Gastrocnemius medialis (tissue), 4 donors: Measurements from ENCODE around the gene OPA3. TPM values are rescaled to one million over a fixed set of nuclear protein-coding genes. Genes with fewer than 3 reads are reported as not detected.
A peak's percentile ranks its signal among the peaks of the same experiment; 100 is the strongest.

Source experiments
- ATAC-seq, 2 donors: fragments of 150-250 bp; one replicate each; pipeline ENCODE4 v1.9.1; 2016
- DNase-seq, 2 donors: peaks; one replicate each; pipeline ENCODE4 v3.0.0-alpha.2; 2019
- H3K27ac ChIP-seq, 4 donors: fragments of 200-600 bp; sonication (generic); 1 replicate in 1 of 4; 2 replicates in 3 of 4; pipeline ENCODE4 v1.5.1; 2016 to 2018; ENCODE audit warnings: mild to moderate bottlenecking in 2 of 4, moderate library complexity in 1 of 4
- H3K27me3 ChIP-seq, 3 donors: fragments of 200-600 bp; sonication (generic) in 2 of 3; 1 replicate in 1 of 3; 2 replicates in 2 of 3; pipeline versions ENCODE4 v1.5.1 to v1.6.0; 2016 to 2019; ENCODE audit warnings: mild to moderate bottlenecking in 1 of 3, moderate library complexity in 1 of 3
- H3K36me3 ChIP-seq, 2 donors: fragments of 200-600 bp; sonication (generic) in 1 of 2; one replicate each; pipeline ENCODE4 v1.5.1; 2017 to 2018
- H3K4me1 ChIP-seq, 2 donors: fragments of 200-600 bp; sonication (generic) in 1 of 2; one replicate each; pipeline ENCODE4 v1.5.1; 2016 to 2017; ENCODE audit warnings: mild to moderate bottlenecking in 2 of 2
- H3K4me3 ChIP-seq, 4 donors: fragments of 200-600 bp; sonication (generic) in 3 of 4; 1 replicate in 1 of 4; 2 replicates in 3 of 4; pipeline ENCODE4 v1.5.1; 2016 to 2019; ENCODE audit warnings: mild to moderate bottlenecking in 2 of 4
- H3K9me3 ChIP-seq, 3 donors: fragments of 200-600 bp; sonication (generic) in 2 of 3; 1 replicate in 1 of 3; 2 replicates in 2 of 3; pipeline ENCODE4 v1.5.1; 2016 to 2019
- POLR2A ChIP-seq, 2 donors: fragments of 450-650 bp; IDR thresholded peaks; one replicate each; pipeline ENCODE4 v1.6.1; 2017; ENCODE audit warnings: antibody characterized with exemption in 2 of 2, mild to moderate bottlenecking in 2 of 2, moderate library complexity in 2 of 2
- in situ Hi-C, 4 donors: fragments of 200-750 bp; cut with MboI; loops; one replicate each; pipeline versions ENCODE4 v1.15.0 to v1.8.0; 2017; ENCODE audit warnings: low sequenced_read_pairs in 4 of 4
- intact Hi-C: fragments of 100-400 bp; cut with DNase I; formaldehyde crosslinking; loops from one replicate; pipeline ENCODE4 v1.15.1; 2023; ENCODE audit warnings: low total_unique reads
- total RNA-seq, 4 donors: library from RNA; depleted of rRNA; stranded (reverse); fragments of >200 nt; gene quantifications; one replicate each; pipeline versions ENCODE4 v1.1.0 to v1.2.3, GENCODE V29; 2016
- TF ChIP-seq, protein P1 (sequence below), 5 experiments: fragments of 450-650 bp in 3 of 5; fragments of 200-600 bp in 2 of 5; sonication (generic) in 2 of 5; IDR thresholded peaks in 4 of 5; conservative IDR thresholded peaks in 1 of 5; 1 replicate in 4 of 5; 2 replicates in 1 of 5; pipeline ENCODE4 v1.5.1; 2016 to 2019; ENCODE audit warnings: antibody characterized with exemption in 5 of 5, mild to moderate bottlenecking in 3 of 5, moderate library complexity in 3 of 5

The OPA3 gene
- total RNA-seq, 4 donors from 2014 or later = 14.8 to 32.5 (median 20.3) TPM

DNA sequence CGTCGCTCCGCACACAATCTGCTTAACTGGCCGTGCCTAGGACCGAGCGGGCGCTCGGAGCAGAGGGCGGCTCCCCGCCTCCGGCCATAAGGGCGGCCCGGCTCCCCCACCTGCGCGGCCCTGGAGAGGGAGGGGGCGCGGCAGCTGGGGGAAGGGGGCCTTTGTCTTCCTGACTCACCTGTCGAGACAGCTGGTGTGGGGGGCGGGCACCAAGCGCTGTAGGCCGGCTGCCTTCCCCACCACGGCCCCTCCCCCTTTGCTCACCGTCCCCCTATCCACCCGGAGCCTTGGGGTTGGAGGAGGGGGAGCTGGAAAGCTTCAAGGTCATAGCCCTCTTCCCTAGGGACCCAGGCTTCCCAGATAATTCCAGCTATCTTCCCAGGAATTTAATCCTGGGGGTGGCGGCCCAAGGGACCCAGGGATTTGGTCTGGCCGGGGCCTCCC lies 76.2 kb downstream of the OPA3 start:
- H3K36me3 ChIP-seq = no peaks in the 10 kb centered on the region
- no peak for ATAC-seq
- peak overlapping the region; percentile 84 to 91 (median 88) for H3K4me3 ChIP-seq
- TF ChIP-seq, protein P1, sequence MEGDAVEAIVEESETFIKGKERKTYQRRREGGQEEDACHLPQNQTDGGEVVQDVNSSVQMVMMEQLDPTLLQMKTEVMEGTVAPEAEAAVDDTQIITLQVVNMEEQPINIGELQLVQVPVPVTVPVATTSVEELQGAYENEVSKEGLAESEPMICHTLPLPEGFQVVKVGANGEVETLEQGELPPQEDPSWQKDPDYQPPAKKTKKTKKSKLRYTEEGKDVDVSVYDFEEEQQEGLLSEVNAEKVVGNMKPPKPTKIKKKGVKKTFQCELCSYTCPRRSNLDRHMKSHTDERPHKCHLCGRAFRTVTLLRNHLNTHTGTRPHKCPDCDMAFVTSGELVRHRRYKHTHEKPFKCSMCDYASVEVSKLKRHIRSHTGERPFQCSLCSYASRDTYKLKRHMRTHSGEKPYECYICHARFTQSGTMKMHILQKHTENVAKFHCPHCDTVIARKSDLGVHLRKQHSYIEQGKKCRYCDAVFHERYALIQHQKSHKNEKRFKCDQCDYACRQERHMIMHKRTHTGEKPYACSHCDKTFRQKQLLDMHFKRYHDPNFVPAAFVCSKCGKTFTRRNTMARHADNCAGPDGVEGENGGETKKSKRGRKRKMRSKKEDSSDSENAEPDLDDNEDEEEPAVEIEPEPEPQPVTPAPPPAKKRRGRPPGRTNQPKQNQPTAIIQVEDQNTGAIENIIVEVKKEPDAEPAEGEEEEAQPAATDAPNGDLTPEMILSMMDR (IDR thresholded peaks at IDR 0.05 in 4 of 5, conservative IDR thresholded peaks at IDR 0.05 in 1 of 5) = no peak
- no peak for TF ChIP-seq POLR2A (IDR thresholded peaks at IDR 0.05)
- H3K4me1 ChIP-seq = peaks cover 23 to 29% of the 10 kb centered on the region in 2 donors
- no peak for DNase-seq
- H3K27me3 ChIP-seq = no peaks in the 10 kb centered on the region
- H3K27ac ChIP-seq = peak overlapping the region; percentile 90 to 96 (median 94)
- in situ Hi-C loops (no loop called here), intact Hi-C loops (no loop called here)
- no peaks in the 10 kb centered on the region for H3K9me3 ChIP-seq

DNA sequence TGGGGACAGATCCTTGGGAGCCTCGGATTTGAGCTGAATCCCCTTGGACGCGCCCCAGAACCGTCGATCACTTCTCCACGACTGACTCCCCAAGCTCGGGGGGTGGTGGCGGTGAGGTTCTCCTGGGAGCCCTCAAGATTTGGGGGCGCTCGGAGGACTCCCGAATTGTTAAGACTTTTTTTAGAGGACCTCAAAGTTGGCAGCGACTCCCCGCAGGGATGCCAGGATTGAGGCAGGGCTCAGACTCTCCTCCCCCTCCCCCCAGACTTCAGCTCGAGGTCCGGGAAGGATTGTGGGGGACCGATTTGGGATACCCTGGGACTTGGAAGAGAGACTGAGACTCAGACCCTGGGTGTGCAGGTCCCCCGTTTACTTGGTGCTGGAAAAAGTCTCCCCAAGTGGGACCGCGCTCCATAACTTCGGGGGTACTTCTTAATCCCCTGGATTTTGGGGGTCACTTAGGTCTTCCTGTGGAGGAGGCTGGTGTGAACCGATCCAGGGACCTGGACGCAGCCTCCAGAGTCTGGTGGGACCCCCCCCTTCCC lies 76.7 kb downstream of the OPA3 start:
- TF ChIP-seq, protein P1 (IDR thresholded peaks at IDR 0.05 in 4 of 5, conservative IDR thresholded peaks at IDR 0.05 in 1 of 5) = no peak
- no peak for TF ChIP-seq POLR2A (IDR thresholded peaks at IDR 0.05)
- H3K4me1 ChIP-seq = peaks cover 23 to 24% of the 10 kb centered on the region in 2 donors
- ATAC-seq = no peak
- no peaks in the 10 kb centered on the region for H3K9me3 ChIP-seq
- in situ Hi-C loops = no loop called here
- no peaks in the 10 kb centered on the region for H3K36me3 ChIP-seq
- H3K27me3 ChIP-seq = no peaks in the 10 kb centered on the region
- H3K27ac ChIP-seq = peak overlapping the region; percentile 90 to 96 (median 94)
- peak overlapping the region; percentile 84 to 91 (median 88) for H3K4me3 ChIP-seq
- no peak for DNase-seq
- intact Hi-C loops = loop anchor here (2.0 kb wide), 1 partner anchor 209 kb away; no protein-coding TSS in a partner anchor

DNA sequence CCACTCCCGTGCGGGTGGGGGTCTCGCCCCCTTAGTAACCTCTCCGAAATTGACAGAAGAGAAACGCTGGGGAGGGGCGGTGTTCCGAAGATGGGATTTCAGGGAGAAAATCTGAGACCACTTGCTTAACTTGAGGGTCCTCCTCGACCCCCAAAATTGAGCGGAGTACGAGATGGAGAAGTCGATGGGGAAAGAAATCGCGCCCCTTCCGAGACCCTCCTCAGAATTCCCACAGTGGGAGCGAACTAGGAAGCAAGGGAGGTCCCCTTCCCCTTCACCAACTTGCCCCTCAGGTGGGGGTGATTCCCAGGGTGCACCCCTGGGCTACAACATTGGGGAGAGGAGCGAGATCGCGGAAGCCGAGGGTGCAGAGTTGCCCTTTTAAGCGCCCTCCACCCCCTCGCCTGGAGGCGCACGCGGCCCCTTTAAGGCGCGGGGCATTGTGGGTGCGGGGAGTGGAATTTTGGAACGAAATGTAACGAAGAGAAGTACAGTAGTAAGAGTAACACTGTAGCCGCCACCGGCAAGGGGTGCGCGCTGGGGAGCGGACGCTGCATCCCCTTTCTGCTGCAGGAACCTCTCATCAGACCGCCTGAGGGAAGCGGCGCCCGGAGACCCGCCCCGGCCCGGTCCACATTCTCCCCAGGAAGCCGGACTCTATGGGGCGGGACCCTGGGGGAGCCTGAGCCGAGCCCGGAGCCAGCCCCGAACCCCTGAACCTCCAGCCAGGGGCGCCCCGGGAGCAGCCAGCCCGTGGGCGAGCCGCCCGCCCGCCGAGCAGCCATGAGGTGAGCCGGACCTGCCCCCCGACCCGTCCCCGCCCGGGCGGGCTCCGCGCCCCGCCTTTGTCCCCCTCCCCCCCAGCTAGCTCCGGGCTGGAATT lies 77.4 kb downstream of the OPA3 start, which contains the start of gene VASP:
Gene VASP, plus strand, starts transcription at position 491 of the 883 bp plus-strand sequence. Its CDS starts 293 bp downstream, at position 784.
- Histone ChIP-seq H3K4me3 (peak within 1 kb of the TSS; percentile 84 to 91 (median 88)), H3K36me3 (no peaks in the 10 kb centered on the region), H3K9me3 (no peaks in the 10 kb centered on the region), H3K27me3 (no peaks in the 10 kb centered on the region), H3K4me1 (peaks cover 21 to 23% of the 10 kb centered on the region in 2 donors), H3K27ac (peak within 1 kb of the TSS; percentile 90 to 96 (median 94))
- TF ChIP-seq, protein P1 (IDR thresholded peaks at IDR 0.05 in 4 of 5, conservative IDR thresholded peaks at IDR 0.05 in 1 of 5) = peak in 1 of 5 experiments; percentile 5
- TF ChIP-seq POLR2A (IDR thresholded peaks at IDR 0.05) = peak; percentile 84
- DNase-seq (peak; percentile 84 to 87), ATAC-seq (peak; percentile 81 to 82)
- intact Hi-C loops = loop anchor here (2.0 kb wide), 1 partner anchor 210 kb away; no protein-coding TSS in a partner anchor
- in situ Hi-C loops = no loop called here

DNA sequence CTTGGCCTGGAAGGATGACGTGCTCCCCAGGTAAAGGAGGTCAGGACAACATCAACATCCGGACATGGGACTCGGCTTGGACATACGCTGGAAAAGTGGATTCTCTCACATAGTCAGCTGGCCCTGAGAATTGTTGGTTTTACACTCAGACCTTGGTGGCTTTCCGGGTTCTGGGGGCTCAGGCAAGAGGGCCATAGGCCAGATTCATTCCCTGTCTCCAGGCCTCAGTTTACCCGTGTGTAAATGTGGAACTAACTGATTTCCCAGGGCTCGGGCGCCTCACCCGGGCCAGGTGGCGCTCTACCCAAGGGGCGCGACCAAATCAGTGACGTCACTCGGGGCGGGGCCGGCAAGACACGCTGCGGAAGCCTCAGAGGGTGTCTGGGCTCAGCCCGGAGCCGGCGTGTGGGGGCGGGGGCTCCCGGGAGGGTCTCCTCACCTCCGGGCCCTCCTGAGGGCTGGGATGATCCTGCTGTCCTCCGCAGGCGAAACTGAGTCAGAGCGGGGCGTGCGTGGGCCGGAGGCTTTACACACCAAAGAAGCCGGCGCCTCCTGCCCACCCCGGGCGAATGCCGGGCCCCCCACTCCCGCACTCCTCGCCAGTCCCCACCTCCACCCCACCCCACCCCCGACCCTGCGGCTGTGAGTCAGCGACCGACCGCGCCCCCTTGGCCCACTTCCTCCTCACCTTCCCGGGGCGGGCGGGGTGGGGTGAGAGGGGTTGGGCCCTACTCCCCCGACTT lies 78.2 kb downstream of the OPA3 start:
- TF ChIP-seq, protein P1 (IDR thresholded peaks at IDR 0.05 in 4 of 5, conservative IDR thresholded peaks at IDR 0.05 in 1 of 5) = peak in 3 of 5 experiments; percentile 22 to 57 (median 55)
- peak; percentile 93 for TF ChIP-seq POLR2A (IDR thresholded peaks at IDR 0.05)
- peak; percentile 80 to 82 for ATAC-seq
- Histone ChIP-seq H3K27ac (peak overlapping the region; percentile 90 to 96 (median 94)), H3K9me3 (no peaks in the 10 kb centered on the region), H3K27me3 (no peaks in the 10 kb centered on the region), H3K36me3 (no peaks in the 10 kb centered on the region), H3K4me1 (peaks cover 14 to 23% of the 10 kb centered on the region in 2 donors), H3K4me3 (peak overlapping the region; percentile 84 to 91 (median 88))
- in situ Hi-C loops (no loop called here), intact Hi-C loops (loop anchor here (2.0 kb wide), 1 partner anchor 210 kb away; no protein-coding TSS in a partner anchor)
- peak; percentile 92 to 93 for DNase-seq
